Trophoblast cell (in vitro differentiated cells and primary cell): Measurements from ENCODE around the gene RNF144B.
A peak's percentile ranks its signal among the peaks of the same experiment; 100 is the strongest.

Experiments used
- DNase-seq, 2 donors: peaks; one replicate each; pipeline ENCODE4 v3.0.0-alpha.2; 2016
- H2AFZ ChIP-seq: 2 replicates; pipeline ENCODE4 v1.6.1; 2013; ENCODE audit warnings: low read length, moderate library complexity, mild to moderate bottlenecking; ENCODE audit not compliant: insufficient read depth, poor library complexity
- H2AK5ac ChIP-seq: 2 replicates; pipeline ENCODE4 v1.6.1; 2013; ENCODE audit warnings: mild to moderate bottlenecking, low read length
- H2BK120ac ChIP-seq: 2 replicates; pipeline ENCODE4 v1.6.1; 2013; ENCODE audit warnings: low read length, mild to moderate bottlenecking, moderate library complexity; ENCODE audit not compliant: insufficient read depth, poor library complexity
- H2BK12ac ChIP-seq: 2 replicates; pipeline ENCODE4 v1.6.1; 2013; ENCODE audit warnings: mild to moderate bottlenecking, low read length, moderate library complexity
- H2BK5ac ChIP-seq: 2 replicates; pipeline ENCODE4 v1.6.1; 2013; ENCODE audit warnings: low read length, low read depth, moderate library complexity, mild to moderate bottlenecking; ENCODE audit not compliant: poor library complexity
- H3K14ac ChIP-seq: 2 replicates; pipeline ENCODE4 v1.6.1; 2013; ENCODE audit warnings: mild to moderate bottlenecking, low read length
- H3K18ac ChIP-seq: 2 replicates; pipeline ENCODE4 v1.6.1; 2013; ENCODE audit warnings: mild to moderate bottlenecking, low read length
- H3K23ac ChIP-seq: 2 replicates; pipeline ENCODE4 v1.6.1; 2013; ENCODE audit warnings: low read length
- H3K27ac ChIP-seq: 2 replicates; pipeline ENCODE4 v1.5.1; 2013; ENCODE audit warnings: low read depth, mild to moderate bottlenecking, inconsistent platforms, low read length, moderate library complexity
- H3K27me3 ChIP-seq: 2 replicates; pipeline ENCODE4 v1.6.1; 2013; ENCODE audit warnings: inconsistent platforms, mild to moderate bottlenecking, low read length, moderate library complexity; ENCODE audit not compliant: insufficient read depth
- H3K36me3 ChIP-seq, 2 experiments: 1 replicate in 1 of 2; 2 replicates in 1 of 2; pipeline ENCODE4 v1.6.1; 2013; ENCODE audit warnings: low read length in 2 of 2, mild to moderate bottlenecking in 2 of 2, moderate library complexity in 1 of 2; ENCODE audit not compliant: insufficient read depth in 2 of 2, control insufficient read depth in 1 of 2
- H3K4ac ChIP-seq: 2 replicates; pipeline ENCODE4 v1.6.1; 2013; ENCODE audit warnings: low read depth, mild to moderate bottlenecking, low read length, moderate library complexity
- H3K4me1 ChIP-seq, 2 experiments: 1 replicate in 1 of 2; 2 replicates in 1 of 2; pipeline ENCODE4 v1.6.1; 2013; ENCODE audit warnings: low read length in 2 of 2, mild to moderate bottlenecking in 2 of 2, moderate library complexity in 1 of 2; ENCODE audit not compliant: insufficient read depth in 2 of 2, control insufficient read depth in 1 of 2
- H3K4me2 ChIP-seq: 2 replicates; pipeline ENCODE4 v1.6.1; 2013; ENCODE audit warnings: inconsistent platforms, mild to moderate bottlenecking, low read length, moderate library complexity
- H3K4me3 ChIP-seq: 2 replicates; pipeline ENCODE4 v1.5.1; 2013; ENCODE audit warnings: mild to moderate bottlenecking, low read depth, low read length, inconsistent platforms
- H3K79me1 ChIP-seq: one replicate; pipeline ENCODE4 v1.6.1; 2013; ENCODE audit warnings: low read length
- H3K79me2 ChIP-seq: 2 replicates; pipeline ENCODE4 v1.6.1; 2013; ENCODE audit warnings: low read length, mild to moderate bottlenecking; ENCODE audit not compliant: control insufficient read depth, insufficient read depth, poor library complexity
- H3K9ac ChIP-seq: 2 replicates; pipeline ENCODE4 v1.6.1; 2013; ENCODE audit warnings: mild to moderate bottlenecking, low read length
- H3K9me3 ChIP-seq: 2 replicates; pipeline ENCODE4 v1.6.1; 2013; ENCODE audit warnings: low read depth, mild to moderate bottlenecking, control low read depth, inconsistent platforms, low read length; ENCODE audit not compliant: insufficient read depth
- H4K12ac ChIP-seq: 2 replicates; pipeline ENCODE4 v1.6.1; 2013; ENCODE audit warnings: low read depth, mild to moderate bottlenecking, low read length, moderate library complexity
- H4K8ac ChIP-seq: 2 replicates; pipeline ENCODE4 v1.6.1; 2013; ENCODE audit warnings: low read depth, mild to moderate bottlenecking, low read length, moderate library complexity
- H4K91ac ChIP-seq: one replicate; pipeline ENCODE4 v1.6.1; 2013; ENCODE audit warnings: low read depth, mild to moderate bottlenecking, low read length, moderate library complexity
- WGBS: extraction: QIAGEN DNeasy Blood & Tissue Kit; methylation state at CpG from one replicate; pipeline ENCODE4 v1.1.7; 2013; ENCODE audit warnings: missing lambda C conversion rate; ENCODE audit not compliant: insufficient read length, insufficient coverage; ENCODE audit errors: extremely low coverage; 5-methylcytosine and 5-hydroxymethylcytosine counted together

RNF144B gene

DNA sequence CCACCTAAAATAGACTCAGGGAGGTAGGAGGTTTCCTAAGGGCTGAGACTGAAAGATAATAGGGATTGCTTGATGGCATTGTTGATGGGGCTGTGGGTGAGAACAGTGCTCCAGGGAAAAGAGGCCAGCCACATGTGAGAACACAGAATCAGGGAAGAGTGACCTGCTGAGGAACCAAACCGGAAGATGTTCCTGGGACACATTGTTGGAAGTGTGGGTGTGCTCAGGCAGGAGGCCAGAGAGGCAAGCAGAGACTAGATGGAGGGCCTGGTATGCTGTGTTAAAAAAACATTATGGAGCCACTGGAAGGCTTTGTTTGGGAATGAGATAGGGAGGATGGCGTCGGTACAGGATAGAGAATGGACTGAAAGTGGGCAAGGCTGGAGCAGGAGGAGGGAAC, 23.3 kb downstream of the RNF144B start:
- no peak overlapping the region for H3K4me3 ChIP-seq
- no peak overlapping the region for H2BK5ac ChIP-seq
- H3K23ac ChIP-seq = no peak overlapping the region
- H3K14ac ChIP-seq = no peak overlapping the region
- no peaks in the 10 kb centered on the region for H3K36me3 ChIP-seq
- no peak overlapping the region for H4K91ac ChIP-seq
- no peak overlapping the region for H3K27ac ChIP-seq
- H3K79me1 ChIP-seq = no peaks in the 10 kb centered on the region
- H3K4ac ChIP-seq = no peak overlapping the region
- no peak overlapping the region for H2BK12ac ChIP-seq
- no peak overlapping the region for H4K8ac ChIP-seq
- H3K4me1 ChIP-seq = no peaks in the 10 kb centered on the region
- H2AK5ac ChIP-seq = no peak overlapping the region
- WGBS = no CpG with 5 or more reads among the region's 3 CpGs
- no peak overlapping the region for H2AFZ ChIP-seq
- no peak for DNase-seq
- no peaks in the 10 kb centered on the region for H3K9me3 ChIP-seq
- H3K18ac ChIP-seq = no peak overlapping the region
- no peak overlapping the region for H2BK120ac ChIP-seq
- no peak overlapping the region for H3K9ac ChIP-seq
- H4K12ac ChIP-seq = no peak overlapping the region
- H3K79me2 ChIP-seq = no peaks in the 10 kb centered on the region
- no peak overlapping the region for H3K4me2 ChIP-seq
- no peaks in the 10 kb centered on the region for H3K27me3 ChIP-seq

DNA sequence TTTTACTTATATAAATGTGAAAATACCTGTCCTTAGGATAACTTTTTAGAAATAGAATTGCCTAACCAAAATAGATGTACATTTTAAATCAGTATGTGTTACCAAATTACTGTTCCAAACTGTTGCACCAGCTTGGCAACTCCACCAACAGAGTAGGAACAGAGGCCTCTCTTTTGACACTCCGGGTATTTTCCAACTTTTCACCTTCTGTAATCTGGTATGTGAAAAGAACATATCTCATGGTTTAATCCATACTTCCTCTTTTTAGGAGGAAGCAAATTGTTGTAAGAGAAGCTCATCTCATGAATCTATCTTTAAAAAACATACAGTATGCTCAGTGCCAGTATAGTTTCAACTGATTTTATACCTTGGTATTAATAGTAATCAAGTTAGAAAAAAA, 24.9 kb downstream of the RNF144B start:
- Histone ChIP-seq H4K91ac (no peak overlapping the region), H3K4me3 (no peak overlapping the region), H4K8ac (no peak overlapping the region), H3K4me2 (no peak overlapping the region), H2AFZ (no peak overlapping the region), H3K27me3 (no peaks in the 10 kb centered on the region), H3K79me2 (no peaks in the 10 kb centered on the region), H2AK5ac (no peak overlapping the region), H4K12ac (no peak overlapping the region), H3K18ac (no peak overlapping the region), H3K14ac (no peak overlapping the region), H3K4ac (no peak overlapping the region), H3K79me1 (no peaks in the 10 kb centered on the region), H3K9me3 (no peaks in the 10 kb centered on the region), H2BK120ac (no peak overlapping the region), H2BK5ac (no peak overlapping the region), H2BK12ac (no peak overlapping the region), H3K36me3 (no peaks in the 10 kb centered on the region), H3K27ac (no peak overlapping the region), H3K4me1 (no peaks in the 10 kb centered on the region), H3K23ac (no peak overlapping the region), H3K9ac (no peak overlapping the region)
- no CpG with 5 or more reads among the region's 1 CpG for WGBS
- DNase-seq = peak in 1 of 2 donors; percentile 47

DNA sequence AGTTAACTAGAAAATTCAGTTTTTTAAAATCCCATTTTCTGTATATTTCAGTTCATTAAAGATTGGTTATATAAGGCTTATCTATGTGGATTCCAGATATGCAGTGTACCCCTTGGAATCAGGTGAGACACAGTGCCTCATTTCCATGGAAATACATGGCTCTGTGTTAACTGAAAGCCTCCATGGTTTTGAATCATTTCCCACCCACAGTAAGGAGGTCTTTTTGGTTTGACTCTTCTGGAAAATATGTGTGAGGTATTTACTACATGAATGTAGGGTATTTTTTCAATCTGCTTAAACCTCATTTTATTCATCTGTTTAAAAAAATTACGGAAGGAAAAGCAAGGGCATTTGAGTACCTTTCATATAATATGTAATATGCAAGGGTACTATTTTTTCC, 25.5 kb downstream of the RNF144B start:
- Histone ChIP-seq H3K18ac (no peak overlapping the region), H2BK120ac (no peak overlapping the region), H4K8ac (no peak overlapping the region), H3K27me3 (no peaks in the 10 kb centered on the region), H3K4ac (no peak overlapping the region), H3K79me1 (no peaks in the 10 kb centered on the region), H3K4me3 (no peak overlapping the region), H3K9me3 (no peaks in the 10 kb centered on the region), H3K27ac (no peak overlapping the region), H3K79me2 (no peaks in the 10 kb centered on the region), H4K91ac (no peak overlapping the region), H3K4me1 (no peaks in the 10 kb centered on the region), H2BK5ac (no peak overlapping the region), H2AFZ (no peak overlapping the region), H3K9ac (no peak overlapping the region), H4K12ac (no peak overlapping the region), H2BK12ac (no peak overlapping the region), H3K4me2 (no peak overlapping the region), H3K36me3 (no peaks in the 10 kb centered on the region), H3K23ac (no peak overlapping the region), H3K14ac (no peak overlapping the region), H2AK5ac (no peak overlapping the region)
- no CpG with 5 or more reads among the region's 1 CpG for WGBS
- peak in 1 of 2 donors; percentile 50 for DNase-seq

DNA sequence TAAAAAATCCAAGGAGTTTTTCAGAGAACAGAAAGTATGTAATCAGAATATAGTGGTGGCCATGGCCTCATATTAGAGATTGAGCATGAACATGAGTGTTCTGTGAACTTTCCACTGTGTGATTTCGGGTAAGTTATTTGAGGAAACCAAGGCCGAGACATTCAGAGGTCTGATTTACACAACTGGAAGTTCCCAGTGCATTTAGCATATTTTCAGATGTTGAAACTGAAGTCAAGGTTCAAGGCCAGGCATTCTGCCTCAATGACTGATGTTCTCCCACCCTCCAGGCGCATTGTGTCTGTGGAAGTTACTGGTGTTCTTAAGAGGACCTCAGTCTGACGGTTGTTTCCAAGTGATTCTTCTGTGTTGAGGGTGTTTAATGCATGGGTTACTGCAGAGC, 26.2 kb downstream of the RNF144B start:
- H3K79me2 ChIP-seq = no peaks in the 10 kb centered on the region
- no peak overlapping the region for H4K91ac ChIP-seq
- H2BK12ac ChIP-seq = no peak overlapping the region
- H3K4me2 ChIP-seq = no peak overlapping the region
- no peaks in the 10 kb centered on the region for H3K27me3 ChIP-seq
- no peaks in the 10 kb centered on the region for H3K9me3 ChIP-seq
- no peak overlapping the region for H2BK5ac ChIP-seq
- H4K8ac ChIP-seq = no peak overlapping the region
- H3K18ac ChIP-seq = no peak overlapping the region
- no CpG with 5 or more reads among the region's 4 CpGs for WGBS
- no peaks in the 10 kb centered on the region for H3K36me3 ChIP-seq
- H2AFZ ChIP-seq = no peak overlapping the region
- H3K4me3 ChIP-seq = no peak overlapping the region
- no peak overlapping the region for H3K27ac ChIP-seq
- H3K4ac ChIP-seq = no peak overlapping the region
- no peak overlapping the region for H3K14ac ChIP-seq
- no peak overlapping the region for H2AK5ac ChIP-seq
- H3K4me1 ChIP-seq = no peaks in the 10 kb centered on the region
- H4K12ac ChIP-seq = no peak overlapping the region
- no peaks in the 10 kb centered on the region for H3K79me1 ChIP-seq
- no peak overlapping the region for H3K9ac ChIP-seq
- H3K23ac ChIP-seq = no peak overlapping the region
- peak; percentile 70 to 85 for DNase-seq
- no peak overlapping the region for H2BK120ac ChIP-seq
